Naive B cell (primary cell): ENCODE data around the gene ZDHHC3. TPM values are rescaled to one million over a fixed set of nuclear protein-coding genes. Genes with fewer than 3 reads are reported as not detected.

Source experiments
- ATAC-seq, 2 donors: fragments of 150-1000 bp; cut with Tn5 transposase; 2 replicates each; pipeline ENCODE4 v1.10.0; 2021; ENCODE audit warnings: low read depth in 2 of 2, mild to moderate bottlenecking in 2 of 2, moderate library complexity in 2 of 2
- DNase-seq: peaks from one replicate; pipeline ENCODE4 v3.0.0; 2022
- H3K27ac Mint-ChIP-seq, 6 donors: one replicate each; pipeline ENCODE4 v1.8.0; 2020 to 2022; ENCODE audit warnings: mild to moderate bottlenecking in 6 of 6, mixed read lengths in 6 of 6, moderate library complexity in 5 of 6, inconsistent platforms in 2 of 6
- H3K27me3 Mint-ChIP-seq, 3 donors: one replicate each; pipeline ENCODE4 v1.8.0; 2021 to 2022; ENCODE audit warnings: mixed read lengths in 3 of 3, mild to moderate bottlenecking in 1 of 3
- H3K36me3 Mint-ChIP-seq, 2 donors: one replicate each; pipeline ENCODE4 v1.8.0; 2020 to 2022; ENCODE audit warnings: mixed read lengths in 2 of 2, inconsistent platforms in 1 of 2, mild to moderate bottlenecking in 1 of 2
- H3K4me1 Mint-ChIP-seq, 3 donors: one replicate each; pipeline ENCODE4 v1.8.0; 2020 to 2022; ENCODE audit warnings: mixed read lengths in 3 of 3, inconsistent platforms in 1 of 3, mild to moderate bottlenecking in 1 of 3, moderate library complexity in 1 of 3
- H3K4me3 Mint-ChIP-seq, 8 donors: one replicate each; pipeline ENCODE4 v1.8.0; 2020 to 2022; ENCODE audit warnings: mild to moderate bottlenecking in 8 of 8, mixed read lengths in 8 of 8, moderate library complexity in 8 of 8, inconsistent platforms in 2 of 8
- H3K9me3 Mint-ChIP-seq, 7 donors: one replicate each; pipeline ENCODE4 v1.8.0; 2020 to 2022; ENCODE audit warnings: mixed read lengths in 7 of 7, mild to moderate bottlenecking in 5 of 7, inconsistent platforms in 2 of 7, moderate library complexity in 1 of 7
- polyA plus RNA-seq, 6 donors: library from polyadenylated mRNA; unstranded; fragments of 300-500 nt; fragmentation: Illumina TruSeq; gene quantifications; one replicate each; pipeline ENCODE4 v1.2.3, GENCODE V29; 2021; ENCODE audit warnings: low read depth in 6 of 6

ZDHHC3 gene
- polyA plus RNA-seq, 6 donors from 2014 or later = 15.5 to 45.1 (median 35.3) TPM

- no peaks in the 10 kb centered on the region for H3K4me1 Mint-ChIP-seq
- H3K27me3 Mint-ChIP-seq = peaks cover 3 to 38% (median 24%) of the 10 kb centered on the region in 3 donors
- H3K36me3 Mint-ChIP-seq = no peaks in the 10 kb centered on the region
- ATAC-seq = no peak
- H3K27ac Mint-ChIP-seq = no peak overlapping the region
- DNase-seq = no peak
- H3K9me3 Mint-ChIP-seq = peaks cover 0 to 40% (median 12%) of the 10 kb centered on the region in 7 donors
- no peak overlapping the region for H3K4me3 Mint-ChIP-seq
Observed at GRCh38 chr3:44906997-44907396, 69.0 kb downstream of the ZDHHC3 start.

- H3K4me1 Mint-ChIP-seq = no peaks in the 10 kb centered on the region
- peaks cover 0 to 40% (median 12%) of the 10 kb centered on the region in 7 donors for H3K9me3 Mint-ChIP-seq
- no peak for DNase-seq
- no peak overlapping the region for H3K27ac Mint-ChIP-seq
- no peaks in the 10 kb centered on the region for H3K36me3 Mint-ChIP-seq
- ATAC-seq = no peak
- H3K27me3 Mint-ChIP-seq = peaks cover 4 to 39% (median 14%) of the 10 kb centered on the region in 3 donors
- H3K4me3 Mint-ChIP-seq = no peak overlapping the region
Observed at GRCh38 chr3:44905446-44906157, 70.4 kb downstream of the ZDHHC3 start.

- Mint-ChIP-seq H3K9me3 (peaks cover 0 to 31% (median 12%) of the 10 kb centered on the region in 7 donors), H3K4me3 (no peak overlapping the region), H3K36me3 (no peaks in the 10 kb centered on the region), H3K27me3 (peaks cover 9 to 40% (median 18%) of the 10 kb centered on the region in 3 donors), H3K27ac (no peak overlapping the region), H3K4me1 (no peaks in the 10 kb centered on the region)
- ATAC-seq (no peak), DNase-seq (no peak)
Observed at GRCh38 chr3:44903751-44904150, 72.2 kb downstream of the ZDHHC3 start.

GRCh38 chr3:44903314-44903713 lies 72.7 kb downstream of the ZDHHC3 start:
- ATAC-seq = no peak
- H3K9me3 Mint-ChIP-seq = peaks cover 0 to 26% (median 12%) of the 10 kb centered on the region in 7 donors
- H3K4me3 Mint-ChIP-seq = no peak overlapping the region

GRCh38 chr3:44902628-44903027 lies 73.3 kb downstream of the ZDHHC3 start:
- Mint-ChIP-seq H3K4me3 (no peak overlapping the region), H3K9me3 (peaks cover 0 to 20% (median 8%) of the 10 kb centered on the region in 7 donors), H3K27me3 (peaks cover 7 to 33% (median 12%) of the 10 kb centered on the region in 3 donors), H3K27ac (no peak overlapping the region), H3K4me1 (no peaks in the 10 kb centered on the region), H3K36me3 (no peaks in the 10 kb centered on the region)
- ATAC-seq (no peak), DNase-seq (no peak)

More at GRCh38 chr3:44903314-44903713, 72.7 kb downstream of the ZDHHC3 start:
- Mint-ChIP-seq H3K4me1 (no peaks in the 10 kb centered on the region), H3K27me3 (peaks cover 9 to 40% (median 18%) of the 10 kb centered on the region in 3 donors), H3K27ac (no peak overlapping the region), H3K36me3 (no peaks in the 10 kb centered on the region)
- no peak for DNase-seq

- H3K27ac Mint-ChIP-seq = no peak overlapping the region
- H3K9me3 Mint-ChIP-seq = no peaks in the 10 kb centered on the region
- H3K27me3 Mint-ChIP-seq = peaks cover 7 to 33% (median 10%) of the 10 kb centered on the region in 3 donors
- no peaks in the 10 kb centered on the region for H3K36me3 Mint-ChIP-seq
- DNase-seq (no peak), ATAC-seq (no peak)
- no peaks in the 10 kb centered on the region for H3K4me1 Mint-ChIP-seq
- no peak overlapping the region for H3K4me3 Mint-ChIP-seq
Observed at GRCh38 chr3:44899683-44900367, 76.1 kb downstream of the ZDHHC3 start.

- ATAC-seq (no peak), DNase-seq (no peak)
- Mint-ChIP-seq H3K27me3 (peaks cover 10 to 36% (median 16%) of the 10 kb centered on the region in 3 donors), H3K27ac (peak overlapping the region in 2 of 6 donors; percentile 67 to 70), H3K9me3 (no peaks in the 10 kb centered on the region), H3K36me3 (no peaks in the 10 kb centered on the region), H3K4me3 (no peak overlapping the region), H3K4me1 (no peaks in the 10 kb centered on the region)
Observed at GRCh38 chr3:44896440-44896839, 79.5 kb downstream of the ZDHHC3 start.

GRCh38 chr3:44894485-44894884 lies 81.5 kb downstream of the ZDHHC3 start:
- Mint-ChIP-seq H3K4me3 (no peak overlapping the region), H3K36me3 (no peaks in the 10 kb centered on the region), H3K4me1 (peaks cover 0 to 6% (median 4%) of the 10 kb centered on the region in 3 donors), H3K27ac (no peak overlapping the region), H3K9me3 (peaks cover 0 to 3% (median 0%) of the 10 kb centered on the region in 7 donors), H3K27me3 (peaks cover 5 to 17% (median 10%) of the 10 kb centered on the region in 3 donors)
- ATAC-seq = no peak
- no peak for DNase-seq

GRCh38 chr3:44893097-44893496 lies 82.9 kb downstream of the ZDHHC3 start:
- Mint-ChIP-seq H3K27me3 (peaks cover 5 to 11% (median 8%) of the 10 kb centered on the region in 3 donors), H3K4me1 (peaks cover 0 to 6% (median 4%) of the 10 kb centered on the region in 3 donors), H3K36me3 (no peaks in the 10 kb centered on the region), H3K27ac (peak overlapping the region in 1 of 6 donors; percentile 51), H3K4me3 (no peak overlapping the region), H3K9me3 (peaks cover 0 to 3% (median 0%) of the 10 kb centered on the region in 7 donors)
- no peak for DNase-seq
- no peak for ATAC-seq

- Mint-ChIP-seq H3K9me3 (peaks cover 0 to 3% (median 0%) of the 10 kb centered on the region in 7 donors), H3K4me3 (no peak overlapping the region)
- ATAC-seq = no peak
Observed at GRCh38 chr3:44892689-44893088, 83.3 kb downstream of the ZDHHC3 start.

GRCh38 chr3:44890852-44891251 lies 85.1 kb downstream of the ZDHHC3 start:
- DNase-seq (no peak), ATAC-seq (no peak)
- H3K27me3 Mint-ChIP-seq = peaks cover 1 to 25% (median 23%) of the 10 kb centered on the region in 3 donors
- H3K36me3 Mint-ChIP-seq = no peaks in the 10 kb centered on the region
- peaks cover 0 to 3% (median 0%) of the 10 kb centered on the region in 7 donors for H3K9me3 Mint-ChIP-seq
- H3K4me3 Mint-ChIP-seq = no peak overlapping the region
- no peak overlapping the region for H3K27ac Mint-ChIP-seq
- H3K4me1 Mint-ChIP-seq = peaks cover 2 to 6% (median 4%) of the 10 kb centered on the region in 3 donors

More at GRCh38 chr3:44892689-44893088, 83.3 kb downstream of the ZDHHC3 start:
- DNase-seq = no peak
- peaks cover 0 to 6% (median 4%) of the 10 kb centered on the region in 3 donors for H3K4me1 Mint-ChIP-seq
- peaks cover 5 to 11% (median 8%) of the 10 kb centered on the region in 3 donors for H3K27me3 Mint-ChIP-seq
- H3K27ac Mint-ChIP-seq = no peak overlapping the region
- H3K36me3 Mint-ChIP-seq = no peaks in the 10 kb centered on the region

- no peak for ATAC-seq
- no peaks in the 10 kb centered on the region for H3K36me3 Mint-ChIP-seq
- peaks cover 6 to 31% (median 27%) of the 10 kb centered on the region in 3 donors for H3K27me3 Mint-ChIP-seq
- H3K9me3 Mint-ChIP-seq = peaks cover 0 to 3% (median 0%) of the 10 kb centered on the region in 7 donors
- no peak for DNase-seq
- H3K27ac Mint-ChIP-seq = no peak overlapping the region
- no peak overlapping the region for H3K4me3 Mint-ChIP-seq
- H3K4me1 Mint-ChIP-seq = peaks cover 2 to 6% (median 4%) of the 10 kb centered on the region in 3 donors
Observed at GRCh38 chr3:44890258-44890657, 85.7 kb downstream of the ZDHHC3 start.

GRCh38 chr3:44887101-44887500 lies 88.9 kb downstream of the ZDHHC3 start:
- peaks cover 2 to 6% (median 4%) of the 10 kb centered on the region in 3 donors for H3K4me1 Mint-ChIP-seq
- no peak overlapping the region for H3K4me3 Mint-ChIP-seq
- DNase-seq (no peak), ATAC-seq (no peak)
- peaks cover 6 to 34% (median 30%) of the 10 kb centered on the region in 3 donors for H3K27me3 Mint-ChIP-seq
- no peak overlapping the region for H3K27ac Mint-ChIP-seq
- H3K9me3 Mint-ChIP-seq = peaks cover 0 to 3% (median 0%) of the 10 kb centered on the region in 7 donors
- H3K36me3 Mint-ChIP-seq = no peaks in the 10 kb centered on the region
